WTC11 (cell line): Measurements from ENCODE around the gene AQP4. TPM values are rescaled to one million over a fixed set of nuclear protein-coding genes. Genes with fewer than 3 reads are reported as not detected.

Experiments used
- ATAC-seq: fragments of 200-7000 bp; cut with Tn5 transposase; 2 replicates; pipeline ENCODE4 v1.10.0; 2021; ENCODE audit warnings: mild to moderate bottlenecking, moderate library complexity
- CTCF ChIA-PET: fragments of 300-600 bp; sonication (Branson Sonifier 250); formaldehyde crosslinking; loops from one replicate; lab custom pipeline; 2021; ENCODE audit warnings: antibody characterized with exemption; lab: Charles Lee
- POLR2A ChIA-PET: fragments of 350-600 bp; sonication (Branson Sonifier 250); formaldehyde crosslinking; loops from one replicate; lab custom pipeline; 2021; ENCODE audit warnings: antibody characterized with exemption; lab: Charles Lee
- DNase-seq: peaks from one replicate; pipeline ENCODE4 v3.0.0; 2021; ENCODE audit warnings: low spot score
- H3K27ac Mint-ChIP-seq: 2 replicates; pipeline ENCODE4 v1.8.0; 2021; ENCODE audit warnings: mixed read lengths
- H3K27me3 Mint-ChIP-seq: 2 replicates; pipeline ENCODE4 v1.8.0; 2021; ENCODE audit warnings: low read depth, mild to moderate bottlenecking, moderate library complexity, mixed read lengths
- H3K36me3 Mint-ChIP-seq: 2 replicates; pipeline ENCODE4 v1.8.0; 2021; ENCODE audit warnings: mixed read lengths
- H3K4me1 Mint-ChIP-seq: 2 replicates; pipeline ENCODE4 v1.8.0; 2022; ENCODE audit warnings: mixed read lengths
- H3K4me3 Mint-ChIP-seq: 2 replicates; pipeline ENCODE4 v1.8.0; 2021; ENCODE audit warnings: mild to moderate bottlenecking, moderate library complexity, mixed read lengths
- H3K9me3 Mint-ChIP-seq: 2 replicates; pipeline ENCODE4 v1.8.0; 2021; ENCODE audit warnings: mixed read lengths
- E2F1 ChIP-seq: sonication (generic); formaldehyde crosslinking; IDR thresholded peaks from 2 replicates; pipeline ENCODE4 v1.8.0; 2022; ENCODE audit warnings: mild to moderate bottlenecking, missing genetic modification reagents
- GABPB1 ChIP-seq: sonication (generic); formaldehyde crosslinking; IDR thresholded peaks from 2 replicates; pipeline ENCODE4 v1.8.1; 2023; ENCODE audit warnings: mild to moderate bottlenecking, missing genetic modification reagents
- IRF1 ChIP-seq: sonication (generic); formaldehyde crosslinking; IDR thresholded peaks from 2 replicates; pipeline ENCODE4 v1.8.0; 2023; ENCODE audit warnings: missing genetic modification reagents
- NR3C1 ChIP-seq: sonication (generic); formaldehyde crosslinking; conservative IDR thresholded peaks from 2 replicates; pipeline ENCODE4 v1.8.1; 2023; ENCODE audit warnings: low read depth, mild to moderate bottlenecking, missing genetic modification reagents
- USF1 ChIP-seq: sonication (generic); formaldehyde crosslinking; IDR thresholded peaks from 2 replicates; pipeline ENCODE4 v1.8.0; 2022; ENCODE audit warnings: mild to moderate bottlenecking, missing genetic modification reagents
- ZNF121 ChIP-seq: sonication (generic); formaldehyde crosslinking; IDR thresholded peaks from 2 replicates; pipeline ENCODE4 v1.8.0; 2023; ENCODE audit warnings: missing genetic modification reagents
- ZNF396 ChIP-seq: fragments of 250-450 bp; sonication (Bioruptor Pico); IDR thresholded peaks from 2 replicates; pipeline ENCODE4 v1.8.0; 2021; ENCODE audit warnings: mild to moderate bottlenecking, moderate library complexity, borderline replicate concordance
- total RNA-seq: library from RNA; stranded (reverse); gene quantifications from 3 replicates; pipeline ENCODE4 v1.2.3, GENCODE V29; 2021
- TF ChIP-seq, protein P1 (sequence below): fragments of 250-450 bp; sonication (Bioruptor Pico); IDR thresholded peaks from 2 replicates; pipeline ENCODE4 v1.9.0; 2021; ENCODE audit warnings: mild to moderate bottlenecking, borderline replicate concordance
- TF ChIP-seq, protein P2 (sequence below): sonication (generic); formaldehyde crosslinking; IDR thresholded peaks from 2 replicates; pipeline ENCODE4 v1.8.0; 2022; ENCODE audit warnings: missing genetic modification reagents
- TF ChIP-seq, protein P3 (sequence below): fragments of 250-450 bp; sonication (Bioruptor Pico); conservative IDR thresholded peaks from 2 replicates; pipeline ENCODE4 v1.9.0; 2021; ENCODE audit warnings: mild to moderate bottlenecking

AQP4 gene
- total RNA-seq, 1 experiment from 2014 or later, result 4.5 TPM

DNA sequence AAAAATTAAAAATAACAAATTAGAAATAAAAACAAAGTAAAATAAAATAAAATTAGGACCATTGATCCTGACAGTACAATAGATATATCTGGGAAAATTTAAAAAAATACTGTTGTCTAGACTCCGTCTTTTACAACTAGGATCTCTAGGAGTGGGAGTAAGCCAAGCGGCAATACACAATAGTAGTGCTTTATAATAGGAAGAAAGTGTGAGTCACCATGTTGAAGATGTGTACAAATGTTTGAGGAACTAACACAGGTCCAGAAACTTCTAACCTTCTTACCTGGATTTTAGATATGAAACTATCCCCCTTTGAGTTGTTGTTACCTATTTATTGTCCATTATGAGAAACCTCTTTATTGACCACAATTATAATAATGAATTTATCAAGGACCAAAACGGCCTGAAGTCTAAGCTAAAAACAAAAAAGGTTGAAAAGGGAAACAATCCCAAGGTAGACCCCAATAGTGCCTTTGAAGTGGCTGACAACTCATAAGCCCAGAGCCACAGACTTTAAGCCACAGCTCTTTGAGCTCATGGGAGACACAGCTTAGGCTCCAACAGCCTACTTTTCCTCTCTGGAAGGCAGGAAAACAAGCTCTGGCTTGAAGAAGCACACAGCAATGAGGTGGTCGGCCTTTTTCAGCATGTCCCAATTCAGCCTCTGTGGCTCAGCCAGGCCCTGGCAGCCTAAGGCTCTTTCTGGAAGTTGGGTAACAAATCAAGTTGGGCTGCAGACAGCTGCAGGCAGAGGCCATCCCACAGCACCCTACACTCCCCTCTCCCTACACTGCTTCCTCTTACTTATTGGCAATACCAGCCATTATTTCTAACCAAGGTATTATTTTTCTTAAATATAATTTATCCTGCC, 62.9 kb downstream of the AQP4 start:
- ChIA-PET CTCF (interaction anchor here (1.4 to 3.2 kb wide), 4 partner anchors 8 to 181 kb away, joined by 4 to 22 read pairs (median 8); no protein-coding TSS in a partner anchor), POLR2A (no interaction called here)
- DNase-seq, result no peak
- peak; percentile 22; the same call in 1 of the 2 replicates for ATAC-seq
- H3K36me3 Mint-ChIP-seq, result no peaks in the 10 kb centered on the region
- H3K9me3 Mint-ChIP-seq, result peaks cover 5% of the 10 kb centered on the region; the same call in 1 of the 2 replicates
- H3K4me3 Mint-ChIP-seq, result no peak overlapping the region
- no peak for TF ChIP-seq NR3C1 (CRISPR knock-in tag)
- TF ChIP-seq IRF1 (CRISPR knock-in tag), result no peak
- TF ChIP-seq, protein P1, sequence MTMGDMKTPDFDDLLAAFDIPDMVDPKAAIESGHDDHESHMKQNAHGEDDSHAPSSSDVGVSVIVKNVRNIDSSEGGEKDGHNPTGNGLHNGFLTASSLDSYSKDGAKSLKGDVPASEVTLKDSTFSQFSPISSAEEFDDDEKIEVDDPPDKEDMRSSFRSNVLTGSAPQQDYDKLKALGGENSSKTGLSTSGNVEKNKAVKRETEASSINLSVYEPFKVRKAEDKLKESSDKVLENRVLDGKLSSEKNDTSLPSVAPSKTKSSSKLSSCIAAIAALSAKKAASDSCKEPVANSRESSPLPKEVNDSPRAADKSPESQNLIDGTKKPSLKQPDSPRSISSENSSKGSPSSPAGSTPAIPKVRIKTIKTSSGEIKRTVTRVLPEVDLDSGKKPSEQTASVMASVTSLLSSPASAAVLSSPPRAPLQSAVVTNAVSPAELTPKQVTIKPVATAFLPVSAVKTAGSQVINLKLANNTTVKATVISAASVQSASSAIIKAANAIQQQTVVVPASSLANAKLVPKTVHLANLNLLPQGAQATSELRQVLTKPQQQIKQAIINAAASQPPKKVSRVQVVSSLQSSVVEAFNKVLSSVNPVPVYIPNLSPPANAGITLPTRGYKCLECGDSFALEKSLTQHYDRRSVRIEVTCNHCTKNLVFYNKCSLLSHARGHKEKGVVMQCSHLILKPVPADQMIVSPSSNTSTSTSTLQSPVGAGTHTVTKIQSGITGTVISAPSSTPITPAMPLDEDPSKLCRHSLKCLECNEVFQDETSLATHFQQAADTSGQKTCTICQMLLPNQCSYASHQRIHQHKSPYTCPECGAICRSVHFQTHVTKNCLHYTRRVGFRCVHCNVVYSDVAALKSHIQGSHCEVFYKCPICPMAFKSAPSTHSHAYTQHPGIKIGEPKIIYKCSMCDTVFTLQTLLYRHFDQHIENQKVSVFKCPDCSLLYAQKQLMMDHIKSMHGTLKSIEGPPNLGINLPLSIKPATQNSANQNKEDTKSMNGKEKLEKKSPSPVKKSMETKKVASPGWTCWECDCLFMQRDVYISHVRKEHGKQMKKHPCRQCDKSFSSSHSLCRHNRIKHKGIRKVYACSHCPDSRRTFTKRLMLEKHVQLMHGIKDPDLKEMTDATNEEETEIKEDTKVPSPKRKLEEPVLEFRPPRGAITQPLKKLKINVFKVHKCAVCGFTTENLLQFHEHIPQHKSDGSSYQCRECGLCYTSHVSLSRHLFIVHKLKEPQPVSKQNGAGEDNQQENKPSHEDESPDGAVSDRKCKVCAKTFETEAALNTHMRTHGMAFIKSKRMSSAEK (CRISPR knock-in tag), result no peak
- TF ChIP-seq, protein P2, sequence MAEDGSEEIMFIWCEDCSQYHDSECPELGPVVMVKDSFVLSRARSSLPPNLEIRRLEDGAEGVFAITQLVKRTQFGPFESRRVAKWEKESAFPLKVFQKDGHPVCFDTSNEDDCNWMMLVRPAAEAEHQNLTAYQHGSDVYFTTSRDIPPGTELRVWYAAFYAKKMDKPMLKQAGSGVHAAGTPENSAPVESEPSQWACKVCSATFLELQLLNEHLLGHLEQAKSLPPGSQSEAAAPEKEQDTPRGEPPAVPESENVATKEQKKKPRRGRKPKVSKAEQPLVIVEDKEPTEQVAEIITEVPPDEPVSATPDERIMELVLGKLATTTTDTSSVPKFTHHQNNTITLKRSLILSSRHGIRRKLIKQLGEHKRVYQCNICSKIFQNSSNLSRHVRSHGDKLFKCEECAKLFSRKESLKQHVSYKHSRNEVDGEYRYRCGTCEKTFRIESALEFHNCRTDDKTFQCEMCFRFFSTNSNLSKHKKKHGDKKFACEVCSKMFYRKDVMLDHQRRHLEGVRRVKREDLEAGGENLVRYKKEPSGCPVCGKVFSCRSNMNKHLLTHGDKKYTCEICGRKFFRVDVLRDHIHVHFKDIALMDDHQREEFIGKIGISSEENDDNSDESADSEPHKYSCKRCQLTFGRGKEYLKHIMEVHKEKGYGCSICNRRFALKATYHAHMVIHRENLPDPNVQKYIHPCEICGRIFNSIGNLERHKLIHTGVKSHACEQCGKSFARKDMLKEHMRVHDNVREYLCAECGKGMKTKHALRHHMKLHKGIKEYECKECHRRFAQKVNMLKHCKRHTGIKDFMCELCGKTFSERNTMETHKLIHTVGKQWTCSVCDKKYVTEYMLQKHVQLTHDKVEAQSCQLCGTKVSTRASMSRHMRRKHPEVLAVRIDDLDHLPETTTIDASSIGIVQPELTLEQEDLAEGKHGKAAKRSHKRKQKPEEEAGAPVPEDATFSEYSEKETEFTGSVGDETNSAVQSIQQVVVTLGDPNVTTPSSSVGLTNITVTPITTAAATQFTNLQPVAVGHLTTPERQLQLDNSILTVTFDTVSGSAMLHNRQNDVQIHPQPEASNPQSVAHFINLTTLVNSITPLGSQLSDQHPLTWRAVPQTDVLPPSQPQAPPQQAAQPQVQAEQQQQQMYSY (CRISPR knock-in tag), result no peak
- no peak for TF ChIP-seq USF1 (CRISPR knock-in tag)
- no peak for TF ChIP-seq GABPB1
- TF ChIP-seq E2F1 (CRISPR knock-in tag), result no peak
- TF ChIP-seq, protein P3, sequence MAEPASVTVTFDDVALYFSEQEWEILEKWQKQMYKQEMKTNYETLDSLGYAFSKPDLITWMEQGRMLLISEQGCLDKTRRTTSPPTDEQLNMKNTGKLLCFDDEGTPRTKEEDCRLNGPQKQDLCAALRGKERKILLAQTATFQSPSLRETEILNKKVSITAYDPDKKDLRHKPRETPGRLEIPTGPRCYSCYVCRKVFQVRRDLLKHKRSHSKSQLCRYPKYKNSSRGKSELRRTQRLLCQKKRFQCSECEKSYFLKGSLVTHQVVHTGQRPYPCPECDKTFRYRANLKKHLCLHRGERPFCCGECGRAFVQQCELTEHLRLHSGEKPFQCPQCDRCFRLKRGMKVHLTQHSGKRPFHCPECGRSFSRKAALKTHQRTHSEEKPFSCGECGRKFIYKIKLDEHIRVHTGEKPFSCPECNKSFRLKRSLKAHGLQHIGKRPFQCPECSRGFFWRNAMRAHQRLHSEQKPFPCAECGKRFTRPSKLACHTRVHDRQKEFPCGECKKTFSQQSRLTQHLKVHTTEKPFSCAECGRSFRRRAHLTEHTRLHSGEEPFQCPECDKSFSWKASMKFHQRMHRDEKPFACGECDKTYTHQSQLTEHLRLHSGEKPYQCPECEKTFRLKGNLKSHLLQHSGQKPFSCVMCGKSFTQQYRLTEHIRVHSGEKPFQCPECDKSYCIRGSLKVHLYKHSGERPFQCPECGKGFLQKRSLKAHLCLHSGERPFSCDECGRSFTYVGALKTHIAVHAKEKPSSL (CRISPR knock-in tag), result no peak
- no peak for TF ChIP-seq ZNF121 (CRISPR knock-in tag)
- no peak for TF ChIP-seq ZNF396 (CRISPR knock-in tag)
- no peaks in the 10 kb centered on the region for H3K27me3 Mint-ChIP-seq
- H3K27ac Mint-ChIP-seq, result no peak overlapping the region
- H3K4me1 Mint-ChIP-seq, result 0 out of 2 replicates have a peak, but pooled peaks cover 7% of the 10 kb centered on the region
